PC-9 (cell line): Measurements from ENCODE around the gene SLC7A8. TPM values are rescaled to one million over a fixed set of nuclear protein-coding genes. Genes with fewer than 3 reads are reported as not detected.

ENCODE experiments used
- BruUV-seq: library from RNA; stranded (reverse); fragments of 400-500 nt; replicated peaks from 2 replicates; lab custom pipeline; 2021; lab: Mats Ljungman, UMichigan
- CTCF ChIA-PET: fragments of 300-600 bp; sonication (Branson Sonifier 250); formaldehyde crosslinking; loops from one replicate; lab custom pipeline; 2022; ENCODE audit warnings: antibody characterized with exemption; lab: Charles Lee
- POLR2A ChIA-PET: fragments of 300-600 bp; sonication (Branson Sonifier 250); formaldehyde crosslinking; loops from one replicate; lab custom pipeline; 2022; ENCODE audit warnings: antibody characterized with exemption; ENCODE audit not compliant: unreplicated experiment; lab: Charles Lee
- DNase-seq, 2 experiments: peaks; one replicate each; pipeline versions ENCODE4 v3.0.0 to v3.0.0-alpha.2; 2015 to 2022; ENCODE audit warnings: mixed read lengths in 1 of 2
- H2AFZ ChIP-seq: fragments of 200-600 bp; sonication (generic); 2 replicates; pipeline ENCODE4 v1.8.1; 2017; ENCODE audit warnings: antibody characterized with exemption
- H3F3A ChIP-seq: fragments of 200-600 bp; sonication (generic); 2 replicates; pipeline ENCODE4 v1.8.1; 2017; ENCODE audit warnings: antibody characterized with exemption, mild to moderate bottlenecking, low read depth; ENCODE audit not compliant: insufficient read depth
- H3K27ac ChIP-seq: fragments of 200-600 bp; sonication (generic); 2 replicates; pipeline ENCODE4 v1.6.1; 2016; ENCODE audit warnings: mixed run types
- H3K27me3 ChIP-seq: fragments of 200-600 bp; sonication (generic); 2 replicates; pipeline ENCODE4 v1.6.1; 2016; ENCODE audit warnings: low read depth, mixed run types; ENCODE audit not compliant: insufficient read depth
- H3K36me3 ChIP-seq: fragments of 200-600 bp; sonication (generic); 2 replicates; pipeline ENCODE4 v1.6.1; 2016; ENCODE audit warnings: low read depth, mixed run types
- H3K4me1 ChIP-seq: fragments of 200-600 bp; sonication (generic); replicated peaks from 2 replicates; pipeline ENCODE4 v1.6.1; 2016; ENCODE audit warnings: mixed run types; ENCODE audit not compliant: insufficient read depth
- H3K4me2 ChIP-seq: fragments of 200-600 bp; sonication (generic); 2 replicates; pipeline ENCODE4 v1.6.1; 2017; ENCODE audit warnings: mixed run types
- H3K4me3 ChIP-seq: fragments of 200-600 bp; sonication (generic); 2 replicates; pipeline ENCODE4 v1.6.1; 2016; ENCODE audit warnings: mixed run types
- H3K79me2 ChIP-seq: fragments of 200-600 bp; sonication (generic); 2 replicates; pipeline ENCODE4 v1.6.1; 2017; ENCODE audit warnings: low read depth, mixed run types
- H3K9me2 ChIP-seq: fragments of 200-600 bp; sonication (generic); 2 replicates; pipeline ENCODE4 v1.8.1; 2017; ENCODE audit warnings: mild to moderate bottlenecking; ENCODE audit not compliant: insufficient read depth
- H3K9me3 ChIP-seq: fragments of 200-600 bp; sonication (generic); 2 replicates; pipeline ENCODE4 v1.8.1; 2016; ENCODE audit warnings: low read depth; ENCODE audit not compliant: insufficient read depth
- H4K20me1 ChIP-seq: fragments of 200-600 bp; sonication (generic); 2 replicates; pipeline ENCODE4 v1.8.1; 2017; ENCODE audit not compliant: insufficient read depth
- CTCF ChIP-seq: fragments of 200-600 bp; sonication (generic); conservative IDR thresholded peaks from 2 replicates; pipeline ENCODE4 v1.6.1; 2017; ENCODE audit warnings: mixed run types, antibody characterized with exemption, mild to moderate bottlenecking, moderate library complexity
- EZH2 ChIP-seq: fragments of 200-600 bp; sonication (generic); IDR thresholded peaks from 2 replicates; pipeline ENCODE4 v1.8.0; 2017; ENCODE audit warnings: antibody characterized with exemption, low read depth
- intact Hi-C: fragments of 100-400 bp; cut with micrococcal nuclease; formaldehyde crosslinking; loops from one replicate; pipeline ENCODE4 v1.10.0; 2022; ENCODE audit not compliant: unreplicated experiment
- total RNA-seq: library from RNA; stranded (reverse); gene quantifications from 2 replicates; pipeline ENCODE4 v1.2.3, GENCODE V29; 2021

The SLC7A8 gene
- total RNA-seq, 1 experiment from 2014 or later = 3.6 TPM

- no peak for DNase-seq
- TF ChIP-seq CTCF (no peak), EZH2 (no peak)
- Histone ChIP-seq H3K4me1 (no peaks in the 10 kb centered on the region), H3F3A (0 out of 2 replicates have a peak, but pooled peaks cover 5% of the 10 kb centered on the region), H3K9me2 (no peaks in the 10 kb centered on the region), H2AFZ (no peak overlapping the region), H3K9me3 (no peaks in the 10 kb centered on the region), H3K27me3 (no peaks in the 10 kb centered on the region), H3K27ac (no peak overlapping the region), H3K36me3 (no peaks in the 10 kb centered on the region), H3K4me3 (no peak overlapping the region), H3K79me2 (no peaks in the 10 kb centered on the region), H3K4me2 (no peak overlapping the region), H4K20me1 (no peaks in the 10 kb centered on the region)
- intact Hi-C loops = no loop called here
- ChIA-PET CTCF (no interaction called here), POLR2A (no interaction called here)
- no TSS peak for BruUV-seq
Observed at GRCh38 chr14:23171222-23171975, 12.1 kb downstream of the SLC7A8 start.

GRCh38 chr14:23169622-23170021, 13.8 kb downstream of the SLC7A8 start:
- no peak overlapping the region for H2AFZ ChIP-seq
- H3K9me3 ChIP-seq = no peaks in the 10 kb centered on the region
- no TSS peak for BruUV-seq
- no peak for DNase-seq
- no peak overlapping the region for H3K4me3 ChIP-seq
- H3F3A ChIP-seq = 0 out of 2 replicates have a peak, but pooled peaks cover 5% of the 10 kb centered on the region
- H3K79me2 ChIP-seq = no peaks in the 10 kb centered on the region
- H4K20me1 ChIP-seq = no peaks in the 10 kb centered on the region
- no peak overlapping the region for H3K4me2 ChIP-seq
- H3K27me3 ChIP-seq = no peaks in the 10 kb centered on the region
- ChIA-PET CTCF (no interaction called here), POLR2A (no interaction called here)
- no peak overlapping the region for H3K27ac ChIP-seq
- H3K4me1 ChIP-seq = no peaks in the 10 kb centered on the region
- intact Hi-C loops = no loop called here
- H3K36me3 ChIP-seq = no peaks in the 10 kb centered on the region
- H3K9me2 ChIP-seq = no peaks in the 10 kb centered on the region
- TF ChIP-seq CTCF = no peak
- no peak for TF ChIP-seq EZH2

GRCh38 chr14:23168246-23168645, 15.2 kb downstream of the SLC7A8 start:
- H3F3A ChIP-seq = no peaks in the 10 kb centered on the region
- BruUV-seq = no TSS peak
- POLR2A ChIA-PET = no interaction called here
- no peaks in the 10 kb centered on the region for H3K9me2 ChIP-seq
- H3K36me3 ChIP-seq = no peaks in the 10 kb centered on the region
- CTCF ChIA-PET = no interaction called here
- TF ChIP-seq CTCF = no peak
- no peak for TF ChIP-seq EZH2
- no peaks in the 10 kb centered on the region for H3K27me3 ChIP-seq
- 0 out of 2 replicates have a peak, but pooled peaks cover 5% of the 10 kb centered on the region for H3K4me1 ChIP-seq
- no peaks in the 10 kb centered on the region for H3K9me3 ChIP-seq
- H2AFZ ChIP-seq = no peak overlapping the region
- H3K79me2 ChIP-seq = no peaks in the 10 kb centered on the region
- no peak for DNase-seq
- H3K27ac ChIP-seq = no peak overlapping the region
- no peak overlapping the region for H3K4me3 ChIP-seq
- no peak overlapping the region for H3K4me2 ChIP-seq
- H4K20me1 ChIP-seq = no peaks in the 10 kb centered on the region
- intact Hi-C loops = no loop called here
